H7 (cell line): ENCODE results near the gene PTPN13. TPM values are rescaled to one million over a fixed set of nuclear protein-coding genes. Genes with fewer than 3 reads are reported as not detected.

ENCODE experiments used
- DNase-seq: peaks from one replicate; pipeline ENCODE4 v3.0.0; 2012
- H3K27me3 ChIP-seq: 2 replicates; pipeline ENCODE4 v1.6.0; 2011; ENCODE audit warnings: mild to moderate bottlenecking, low read length; ENCODE audit not compliant: control insufficient read depth, insufficient read depth
- H3K36me3 ChIP-seq: replicated peaks from 2 replicates; pipeline ENCODE4 v1.5.1; 2011; ENCODE audit warnings: low read length; ENCODE audit not compliant: control insufficient read depth, insufficient read depth
- H3K4me3 ChIP-seq: 2 replicates; pipeline ENCODE4 v1.5.1; 2011; ENCODE audit warnings: low read depth, mild to moderate bottlenecking, control low read depth, low read length, moderate library complexity; ENCODE audit not compliant: insufficient read depth
- total RNA-seq: library from RNA; depleted of rRNA; stranded (reverse); fragments of >200 nt; shearing (Covaris generic); gene quantifications from 2 replicates; pipeline ENCODE4 v1.2.3, GENCODE V29; 2014

The PTPN13 gene
- total RNA-seq, 1 experiment from 2014 or later: 29.2 TPM

GRCh38 chr4:86608757-86609375 lies 14.8 kb downstream of the PTPN13 start:
- Histone ChIP-seq H3K4me3 (no peak overlapping the region), H3K36me3 (no peaks in the 10 kb centered on the region), H3K27me3 (no peaks in the 10 kb centered on the region)
- DNase-seq: no peak

GRCh38 chr4:86611757-86612156 lies 17.6 kb downstream of the PTPN13 start:
- Histone ChIP-seq H3K36me3 (no peaks in the 10 kb centered on the region), H3K4me3 (no peak overlapping the region), H3K27me3 (no peaks in the 10 kb centered on the region)
- DNase-seq: no peak

GRCh38 chr4:86613734-86614133 lies 19.6 kb downstream of the PTPN13 start:
- DNase-seq: no peak
- Histone ChIP-seq H3K4me3 (no peak overlapping the region), H3K36me3 (no peaks in the 10 kb centered on the region), H3K27me3 (no peaks in the 10 kb centered on the region)

GRCh38 chr4:86614865-86615264 lies 20.8 kb downstream of the PTPN13 start:
- no peak overlapping the region for H3K4me3 ChIP-seq
- H3K27me3 ChIP-seq: no peaks in the 10 kb centered on the region
- no peak for DNase-seq
- no peaks in the 10 kb centered on the region for H3K36me3 ChIP-seq

GRCh38 chr4:86615501-86615900 lies 21.4 kb downstream of the PTPN13 start:
- Histone ChIP-seq H3K4me3 (no peak overlapping the region), H3K36me3 (no peaks in the 10 kb centered on the region), H3K27me3 (no peaks in the 10 kb centered on the region)
- no peak for DNase-seq

GRCh38 chr4:86619656-86620055 lies 25.5 kb downstream of the PTPN13 start:
- Histone ChIP-seq H3K4me3 (no peak overlapping the region), H3K36me3 (no peaks in the 10 kb centered on the region), H3K27me3 (no peaks in the 10 kb centered on the region)
- DNase-seq: no peak

GRCh38 chr4:86621435-86621834 lies 27.3 kb downstream of the PTPN13 start:
- Histone ChIP-seq H3K4me3 (no peak overlapping the region), H3K27me3 (no peaks in the 10 kb centered on the region), H3K36me3 (no peaks in the 10 kb centered on the region)
- DNase-seq: no peak

GRCh38 chr4:86626066-86626465 lies 32.0 kb downstream of the PTPN13 start:
- H3K4me3 ChIP-seq: no peak overlapping the region

GRCh38 chr4:86627462-86628135 lies 33.5 kb downstream of the PTPN13 start:
- Histone ChIP-seq H3K36me3 (no peaks in the 10 kb centered on the region), H3K4me3 (no peak overlapping the region), H3K27me3 (no peaks in the 10 kb centered on the region)
- no peak for DNase-seq

More at GRCh38 chr4:86626066-86626465, 32.0 kb downstream of the PTPN13 start:
- no peaks in the 10 kb centered on the region for H3K27me3 ChIP-seq
- no peaks in the 10 kb centered on the region for H3K36me3 ChIP-seq
- DNase-seq: no peak

GRCh38 chr4:86630629-86631028 lies 36.5 kb downstream of the PTPN13 start:
- Histone ChIP-seq H3K27me3 (no peaks in the 10 kb centered on the region), H3K4me3 (no peak overlapping the region), H3K36me3 (no peaks in the 10 kb centered on the region)
- no peak for DNase-seq

GRCh38 chr4:86631166-86631565 lies 37.1 kb downstream of the PTPN13 start:
- Histone ChIP-seq H3K4me3 (no peak overlapping the region), H3K36me3 (no peaks in the 10 kb centered on the region), H3K27me3 (no peaks in the 10 kb centered on the region)
- DNase-seq: no peak

- no peaks in the 10 kb centered on the region for H3K36me3 ChIP-seq
- no peak overlapping the region for H3K4me3 ChIP-seq
- DNase-seq: no peak
- H3K27me3 ChIP-seq: no peaks in the 10 kb centered on the region
These were observed 39.7 kb downstream of the PTPN13 start for GRCh38 chr4:86633854-86634253.

GRCh38 chr4:86640469-86640868 lies 46.4 kb downstream of the PTPN13 start:
- Histone ChIP-seq H3K27me3 (no peaks in the 10 kb centered on the region), H3K4me3 (no peak overlapping the region), H3K36me3 (no peaks in the 10 kb centered on the region; the same call in 1 of the 2 replicates)
- no peak for DNase-seq

GRCh38 chr4:86641516-86642090 lies 47.5 kb downstream of the PTPN13 start:
- Histone ChIP-seq H3K27me3 (no peaks in the 10 kb centered on the region), H3K4me3 (no peak overlapping the region), H3K36me3 (no peaks in the 10 kb centered on the region; the same call in 1 of the 2 replicates)
- DNase-seq: no peak

GRCh38 chr4:86644892-86645291 lies 50.8 kb downstream of the PTPN13 start:
- DNase-seq: no peak
- Histone ChIP-seq H3K27me3 (no peaks in the 10 kb centered on the region), H3K4me3 (no peak overlapping the region), H3K36me3 (no peaks in the 10 kb centered on the region; the same call in 1 of the 2 replicates)
